HG02642 (cell line): ENCODE data around the gene LPO.
A peak's percentile ranks its signal among the peaks of the same experiment; 100 is the strongest.

Source experiments
- ATAC-seq: cut with Tn5 transposase; IDR thresholded peaks from one replicate; pipeline ENCODE4 v1.9.1; 2021; ENCODE audit warnings: mild to moderate bottlenecking; ENCODE audit not compliant: unreplicated experiment, poor library complexity

The LPO gene

GRCh38 chr17:58314706-58315015 is 76.3 kb downstream of the LPO start:
- ATAC-seq = no peak

- no peak for ATAC-seq
Observed at GRCh38 chr17:58315281-58315711, 76.9 kb downstream of the LPO start.

GRCh38 chr17:58315750-58316149 is 77.4 kb downstream of the LPO start:
- ATAC-seq = no peak

DNA sequence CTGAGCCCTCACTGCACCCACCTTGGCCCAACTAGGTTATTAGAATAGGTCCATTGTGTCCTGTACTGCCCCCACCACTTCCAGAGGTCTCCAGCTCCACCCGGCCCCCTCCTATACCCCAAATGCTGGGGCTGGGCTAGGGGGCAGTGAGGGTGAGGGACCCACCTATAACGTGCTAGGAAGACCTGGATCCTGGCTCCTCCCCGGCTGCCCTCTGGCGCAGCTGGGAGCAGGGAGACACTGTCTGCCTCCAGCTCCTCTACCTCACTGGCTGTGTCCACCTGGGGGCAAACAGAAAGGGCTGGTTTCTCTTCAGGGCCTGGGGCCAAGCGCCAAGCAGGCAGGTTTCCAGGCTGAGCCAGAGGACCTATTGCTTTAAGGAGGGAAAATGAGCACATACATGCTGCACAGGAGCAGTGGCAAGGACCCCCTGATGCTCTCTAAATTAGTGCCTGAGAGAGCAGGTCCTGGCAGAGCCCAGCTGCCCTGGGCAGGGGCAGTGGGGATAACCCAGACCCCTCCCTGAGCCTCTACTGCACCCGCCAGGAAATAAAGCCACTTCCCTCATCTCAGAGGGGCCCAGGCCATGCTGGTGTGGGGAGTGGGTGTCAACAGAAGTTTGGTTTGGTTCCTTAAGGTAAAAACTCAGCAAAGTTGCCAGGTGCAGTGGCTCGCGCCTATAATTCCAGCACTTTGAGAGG is 78.0 kb downstream of the LPO start:
- no peak for ATAC-seq

DNA sequence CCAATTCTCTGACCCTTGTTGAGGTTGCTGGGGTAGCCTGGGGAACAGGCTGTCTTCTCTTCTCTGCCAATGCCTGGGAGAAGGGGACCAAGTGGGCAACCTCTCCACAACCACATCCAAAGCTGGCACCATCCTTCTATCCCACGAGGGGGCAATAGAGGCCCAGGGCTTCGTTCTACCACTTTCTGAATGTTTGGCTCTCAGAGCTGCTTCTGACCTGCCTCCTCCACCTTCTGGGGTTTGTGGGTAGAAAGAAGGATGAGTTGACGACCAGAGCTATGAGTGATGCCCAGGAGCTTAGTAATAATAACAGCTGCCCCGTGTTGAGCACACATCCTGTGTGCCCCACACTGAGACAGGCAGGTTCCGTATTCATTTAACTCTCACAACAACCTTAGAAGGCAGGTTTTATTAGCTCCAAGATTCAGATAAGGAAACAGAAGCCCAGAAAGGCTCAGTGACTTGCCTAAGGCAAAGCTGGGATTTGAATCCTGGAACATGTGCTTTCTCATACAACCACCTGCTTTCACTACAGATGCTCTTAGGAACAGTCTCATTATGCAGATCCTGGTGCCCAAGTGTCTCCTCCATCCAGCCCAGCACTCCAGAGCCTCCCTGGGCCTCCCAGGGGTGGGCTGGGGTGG is 79.2 kb downstream of the LPO start:
- ATAC-seq = peak; percentile 74

GRCh38 chr17:58318065-58318481 is 79.7 kb downstream of the LPO start:
- ATAC-seq = no peak
